ENCODE data around the gene GRB10. TPM values are rescaled to one million over a fixed set of nuclear protein-coding genes. Genes with fewer than 3 reads are reported as not detected.

GRB10 gene
- total RNA-seq, 2 experiments from 2014 or later: 5.9 to 8.4 TPM

- ATAC-seq (ENCODE audit: poor library complexity) (no peak), DNase-seq (no peak)
- H3K4me3 ChIP-seq (ENCODE audit: low read length): no peak overlapping the region
- no peak overlapping the region for H3K4me3 Mint-ChIP-seq
- CTCF ChIA-PET: no interaction called here
- H3K4me1 ChIP-seq (ENCODE audit: insufficient read depth, low read length): peaks cover under 1% of the 10 kb centered on the region
- H3K27ac ChIP-seq (ENCODE audit: low read depth in 1 of 2, low read length in 2 of 2): no peak overlapping the region
- H3K4me1 Mint-ChIP-seq (ENCODE audit: low read depth): no peaks in the 10 kb centered on the region
- peaks cover 6% of the 10 kb centered on the region for H3K27me3 Mint-ChIP-seq
- H3K36me3 Mint-ChIP-seq (ENCODE audit: low read depth): no peaks in the 10 kb centered on the region
- H3K9me3 ChIP-seq (ENCODE audit: control insufficient read depth in 1 of 2, insufficient read depth in 1 of 2, low read length in 2 of 2): no peaks in the 10 kb centered on the region
- peaks cover 0 to 4% of the 10 kb centered on the region in 2 experiments for H3K27me3 ChIP-seq (ENCODE audit: control insufficient read depth in 1 of 2, insufficient read depth in 2 of 2, low read length in 2 of 2)
- H3K36me3 ChIP-seq (ENCODE audit: insufficient read depth, low read length): no peaks in the 10 kb centered on the region
- intact Hi-C loops (cut with DNase I, micrococcal nuclease): no loop called here
- TF ChIP-seq, protein P1, sequence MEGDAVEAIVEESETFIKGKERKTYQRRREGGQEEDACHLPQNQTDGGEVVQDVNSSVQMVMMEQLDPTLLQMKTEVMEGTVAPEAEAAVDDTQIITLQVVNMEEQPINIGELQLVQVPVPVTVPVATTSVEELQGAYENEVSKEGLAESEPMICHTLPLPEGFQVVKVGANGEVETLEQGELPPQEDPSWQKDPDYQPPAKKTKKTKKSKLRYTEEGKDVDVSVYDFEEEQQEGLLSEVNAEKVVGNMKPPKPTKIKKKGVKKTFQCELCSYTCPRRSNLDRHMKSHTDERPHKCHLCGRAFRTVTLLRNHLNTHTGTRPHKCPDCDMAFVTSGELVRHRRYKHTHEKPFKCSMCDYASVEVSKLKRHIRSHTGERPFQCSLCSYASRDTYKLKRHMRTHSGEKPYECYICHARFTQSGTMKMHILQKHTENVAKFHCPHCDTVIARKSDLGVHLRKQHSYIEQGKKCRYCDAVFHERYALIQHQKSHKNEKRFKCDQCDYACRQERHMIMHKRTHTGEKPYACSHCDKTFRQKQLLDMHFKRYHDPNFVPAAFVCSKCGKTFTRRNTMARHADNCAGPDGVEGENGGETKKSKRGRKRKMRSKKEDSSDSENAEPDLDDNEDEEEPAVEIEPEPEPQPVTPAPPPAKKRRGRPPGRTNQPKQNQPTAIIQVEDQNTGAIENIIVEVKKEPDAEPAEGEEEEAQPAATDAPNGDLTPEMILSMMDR (IDR thresholded peaks at IDR 0.05): no peak
- POLR2A ChIA-PET: no interaction called here
- H3K27ac Mint-ChIP-seq: no peak overlapping the region
- peaks cover 2% of the 10 kb centered on the region for H3K9me3 Mint-ChIP-seq
These were observed 144.7 kb downstream of the GRB10 start for GRCh38 chr7:50637725-50638643.

DNA sequence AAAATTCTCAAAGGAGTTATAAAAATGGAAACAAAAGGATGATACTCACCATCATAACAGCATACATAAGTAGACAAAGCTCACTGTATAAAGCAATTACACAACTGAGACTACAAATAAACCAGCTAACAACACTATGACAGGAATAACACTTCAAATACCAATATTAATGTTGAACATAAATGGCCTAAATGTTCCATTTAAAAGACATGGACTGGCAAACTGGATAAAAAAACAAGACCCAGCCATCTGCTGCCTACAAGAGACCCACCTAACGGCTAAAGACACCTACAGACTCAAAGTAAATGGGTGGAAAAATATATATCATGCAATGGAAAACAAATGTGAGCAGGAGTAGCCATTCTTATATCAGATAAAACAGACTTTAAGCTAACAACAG lies 148.3 kb downstream of the GRB10 start:
- no peak overlapping the region for H3K4me3 ChIP-seq (ENCODE audit: low read length)
- H3K9me3 ChIP-seq (ENCODE audit: control insufficient read depth in 1 of 2, insufficient read depth in 1 of 2, low read length in 2 of 2): no peaks in the 10 kb centered on the region
- intact Hi-C loops (cut with DNase I, micrococcal nuclease): no loop called here
- no peaks in the 10 kb centered on the region for H3K36me3 ChIP-seq (ENCODE audit: insufficient read depth, low read length)
- H3K27me3 Mint-ChIP-seq: peaks cover 7% of the 10 kb centered on the region
- TF ChIP-seq, protein P1 (IDR thresholded peaks at IDR 0.05): no peak
- H3K4me1 ChIP-seq (ENCODE audit: insufficient read depth, low read length): peaks cover 6% of the 10 kb centered on the region
- ChIA-PET POLR2A (no interaction called here), CTCF (no interaction called here)
- H3K27ac ChIP-seq (ENCODE audit: low read depth in 1 of 2, low read length in 2 of 2): no peak overlapping the region
- peaks cover 0 to 4% of the 10 kb centered on the region in 2 experiments for H3K27me3 ChIP-seq (ENCODE audit: control insufficient read depth in 1 of 2, insufficient read depth in 2 of 2, low read length in 2 of 2)
- no peak overlapping the region for H3K27ac Mint-ChIP-seq
- no peak for ATAC-seq (ENCODE audit: poor library complexity)
- no peaks in the 10 kb centered on the region for H3K4me1 Mint-ChIP-seq (ENCODE audit: low read depth)
- DNase-seq: no peak
- H3K9me3 Mint-ChIP-seq: peaks cover 2% of the 10 kb centered on the region
- H3K4me3 Mint-ChIP-seq: no peak overlapping the region
- H3K36me3 Mint-ChIP-seq (ENCODE audit: low read depth): no peaks in the 10 kb centered on the region

DNA sequence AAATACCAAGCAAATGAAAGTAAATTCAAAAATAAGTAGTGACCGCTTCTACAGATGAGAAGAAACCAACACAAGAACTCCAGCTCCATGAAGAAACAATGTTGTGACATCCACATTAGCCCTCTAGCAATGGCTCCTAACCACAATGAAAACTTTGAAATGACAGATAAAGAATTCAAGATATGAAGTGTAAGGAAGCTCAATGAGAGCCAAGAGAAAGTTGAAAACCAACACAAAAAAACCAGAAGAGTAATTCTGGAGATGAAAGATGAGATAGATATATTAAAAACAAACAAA lies 149.3 kb downstream of the GRB10 start:
- no peaks in the 10 kb centered on the region for H3K36me3 Mint-ChIP-seq (ENCODE audit: low read depth)
- intact Hi-C loops (cut with DNase I, micrococcal nuclease): loop anchor here (1.0 to 2.0 kb wide), 7 partner anchors 38 to 541 kb away; partner anchors contain the start of gene ZPBP (in 1 of the 2)
- peaks cover 0 to 4% of the 10 kb centered on the region in 2 experiments for H3K27me3 ChIP-seq (ENCODE audit: control insufficient read depth in 1 of 2, insufficient read depth in 2 of 2, low read length in 2 of 2)
- no peaks in the 10 kb centered on the region for H3K36me3 ChIP-seq (ENCODE audit: insufficient read depth, low read length)
- ATAC-seq (ENCODE audit: poor library complexity) (no peak), DNase-seq (no peak)
- no peak overlapping the region for H3K4me3 ChIP-seq (ENCODE audit: low read length)
- no peak overlapping the region for H3K27ac ChIP-seq (ENCODE audit: low read depth in 1 of 2, low read length in 2 of 2)
- TF ChIP-seq, protein P1 (IDR thresholded peaks at IDR 0.05): no peak
- peaks cover 6% of the 10 kb centered on the region for H3K4me1 ChIP-seq (ENCODE audit: insufficient read depth, low read length)
- H3K27me3 Mint-ChIP-seq: peaks cover 7% of the 10 kb centered on the region
- no peak overlapping the region for H3K4me3 Mint-ChIP-seq
- ChIA-PET CTCF (interaction anchor here (0.7 to 1.4 kb wide), 3 partner anchors 19 to 165 kb away, joined by 3 read pairs; no protein-coding TSS in a partner anchor), POLR2A (interaction anchor here (1.3 kb wide), 1 partner anchor 165 kb away, joined by 4 read pairs; no protein-coding TSS in a partner anchor)
- H3K4me1 Mint-ChIP-seq (ENCODE audit: low read depth): no peaks in the 10 kb centered on the region
- no peaks in the 10 kb centered on the region for H3K9me3 ChIP-seq (ENCODE audit: control insufficient read depth in 1 of 2, insufficient read depth in 1 of 2, low read length in 2 of 2)
- peaks cover 2% of the 10 kb centered on the region for H3K9me3 Mint-ChIP-seq
- no peak overlapping the region for H3K27ac Mint-ChIP-seq
